ENCODE measurements around the gene ANKRD40.

DNA sequence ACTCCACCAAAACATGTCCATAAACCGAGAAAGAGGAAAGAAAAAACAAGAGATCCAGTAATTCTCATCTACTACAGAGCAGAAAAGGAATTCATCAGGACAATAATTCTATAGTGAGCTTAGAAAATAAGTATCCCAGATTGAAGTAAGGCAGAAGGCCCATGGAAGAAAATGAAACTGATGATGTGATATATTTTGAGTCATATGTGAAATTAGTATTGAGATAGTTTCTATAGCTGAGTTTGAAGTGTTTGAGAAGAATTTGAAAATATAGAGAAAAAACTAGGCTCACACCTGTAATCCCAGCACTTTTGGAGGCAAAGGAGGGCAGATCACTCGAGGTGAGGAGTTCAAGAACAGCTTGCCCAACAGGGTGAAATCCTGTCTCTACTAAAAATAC lies 31.4 kb upstream of the ANKRD40 start:
- TF ChIP-seq, protein P1, sequence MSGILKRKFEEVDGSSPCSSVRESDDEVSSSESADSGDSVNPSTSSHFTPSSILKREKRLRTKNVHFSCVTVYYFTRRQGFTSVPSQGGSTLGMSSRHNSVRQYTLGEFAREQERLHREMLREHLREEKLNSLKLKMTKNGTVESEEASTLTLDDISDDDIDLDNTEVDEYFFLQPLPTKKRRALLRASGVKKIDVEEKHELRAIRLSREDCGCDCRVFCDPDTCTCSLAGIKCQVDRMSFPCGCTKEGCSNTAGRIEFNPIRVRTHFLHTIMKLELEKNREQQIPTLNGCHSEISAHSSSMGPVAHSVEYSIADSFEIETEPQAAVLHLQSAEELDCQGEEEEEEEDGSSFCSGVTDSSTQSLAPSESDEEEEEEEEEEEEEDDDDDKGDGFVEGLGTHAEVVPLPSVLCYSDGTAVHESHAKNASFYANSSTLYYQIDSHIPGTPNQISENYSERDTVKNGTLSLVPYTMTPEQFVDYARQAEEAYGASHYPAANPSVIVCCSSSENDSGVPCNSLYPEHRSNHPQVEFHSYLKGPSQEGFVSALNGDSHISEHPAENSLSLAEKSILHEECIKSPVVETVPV (CRISPR knock-in tag; IDR thresholded peaks at IDR 0.05) = no peak
- TF ChIP-seq TCF4 (CRISPR knock-in tag; IDR thresholded peaks at IDR 0.05; ENCODE audit: borderline replicate concordance) (no peak), ESRRG (CRISPR knock-in tag; IDR thresholded peaks at IDR 0.05) (no peak), BACH2 (CRISPR knock-in tag; IDR thresholded peaks at IDR 0.05; ENCODE audit: borderline replicate concordance) (no peak), ZFP30 (CRISPR knock-in tag; IDR thresholded peaks at IDR 0.05) (no peak), ZNF565 (CRISPR knock-in tag; conservative IDR thresholded peaks at IDR 0.05; ENCODE audit: low read depth) (no peak)
- TF ChIP-seq, protein P2, sequence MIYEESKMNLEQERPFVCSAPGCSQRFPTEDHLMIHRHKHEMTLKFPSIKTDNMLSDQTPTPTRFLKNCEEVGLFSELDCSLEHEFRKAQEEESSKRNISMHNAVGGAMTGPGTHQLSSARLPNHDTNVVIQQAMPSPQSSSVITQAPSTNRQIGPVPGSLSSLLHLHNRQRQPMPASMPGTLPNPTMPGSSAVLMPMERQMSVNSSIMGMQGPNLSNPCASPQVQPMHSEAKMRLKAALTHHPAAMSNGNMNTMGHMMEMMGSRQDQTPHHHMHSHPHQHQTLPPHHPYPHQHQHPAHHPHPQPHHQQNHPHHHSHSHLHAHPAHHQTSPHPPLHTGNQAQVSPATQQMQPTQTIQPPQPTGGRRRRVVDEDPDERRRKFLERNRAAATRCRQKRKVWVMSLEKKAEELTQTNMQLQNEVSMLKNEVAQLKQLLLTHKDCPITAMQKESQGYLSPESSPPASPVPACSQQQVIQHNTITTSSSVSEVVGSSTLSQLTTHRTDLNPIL (CRISPR knock-in tag; IDR thresholded peaks at IDR 0.05; ENCODE audit: low read depth) = no peak
- TF ChIP-seq, protein P3, sequence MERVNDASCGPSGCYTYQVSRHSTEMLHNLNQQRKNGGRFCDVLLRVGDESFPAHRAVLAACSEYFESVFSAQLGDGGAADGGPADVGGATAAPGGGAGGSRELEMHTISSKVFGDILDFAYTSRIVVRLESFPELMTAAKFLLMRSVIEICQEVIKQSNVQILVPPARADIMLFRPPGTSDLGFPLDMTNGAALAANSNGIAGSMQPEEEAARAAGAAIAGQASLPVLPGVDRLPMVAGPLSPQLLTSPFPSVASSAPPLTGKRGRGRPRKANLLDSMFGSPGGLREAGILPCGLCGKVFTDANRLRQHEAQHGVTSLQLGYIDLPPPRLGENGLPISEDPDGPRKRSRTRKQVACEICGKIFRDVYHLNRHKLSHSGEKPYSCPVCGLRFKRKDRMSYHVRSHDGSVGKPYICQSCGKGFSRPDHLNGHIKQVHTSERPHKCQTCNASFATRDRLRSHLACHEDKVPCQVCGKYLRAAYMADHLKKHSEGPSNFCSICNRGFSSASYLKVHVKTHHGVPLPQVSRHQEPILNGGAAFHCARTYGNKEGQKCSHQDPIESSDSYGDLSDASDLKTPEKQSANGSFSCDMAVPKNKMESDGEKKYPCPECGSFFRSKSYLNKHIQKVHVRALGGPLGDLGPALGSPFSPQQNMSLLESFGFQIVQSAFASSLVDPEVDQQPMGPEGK (CRISPR knock-in tag; IDR thresholded peaks at IDR 0.05; ENCODE audit: borderline replicate concordance) = no peak
- TF ChIP-seq, protein P4, sequence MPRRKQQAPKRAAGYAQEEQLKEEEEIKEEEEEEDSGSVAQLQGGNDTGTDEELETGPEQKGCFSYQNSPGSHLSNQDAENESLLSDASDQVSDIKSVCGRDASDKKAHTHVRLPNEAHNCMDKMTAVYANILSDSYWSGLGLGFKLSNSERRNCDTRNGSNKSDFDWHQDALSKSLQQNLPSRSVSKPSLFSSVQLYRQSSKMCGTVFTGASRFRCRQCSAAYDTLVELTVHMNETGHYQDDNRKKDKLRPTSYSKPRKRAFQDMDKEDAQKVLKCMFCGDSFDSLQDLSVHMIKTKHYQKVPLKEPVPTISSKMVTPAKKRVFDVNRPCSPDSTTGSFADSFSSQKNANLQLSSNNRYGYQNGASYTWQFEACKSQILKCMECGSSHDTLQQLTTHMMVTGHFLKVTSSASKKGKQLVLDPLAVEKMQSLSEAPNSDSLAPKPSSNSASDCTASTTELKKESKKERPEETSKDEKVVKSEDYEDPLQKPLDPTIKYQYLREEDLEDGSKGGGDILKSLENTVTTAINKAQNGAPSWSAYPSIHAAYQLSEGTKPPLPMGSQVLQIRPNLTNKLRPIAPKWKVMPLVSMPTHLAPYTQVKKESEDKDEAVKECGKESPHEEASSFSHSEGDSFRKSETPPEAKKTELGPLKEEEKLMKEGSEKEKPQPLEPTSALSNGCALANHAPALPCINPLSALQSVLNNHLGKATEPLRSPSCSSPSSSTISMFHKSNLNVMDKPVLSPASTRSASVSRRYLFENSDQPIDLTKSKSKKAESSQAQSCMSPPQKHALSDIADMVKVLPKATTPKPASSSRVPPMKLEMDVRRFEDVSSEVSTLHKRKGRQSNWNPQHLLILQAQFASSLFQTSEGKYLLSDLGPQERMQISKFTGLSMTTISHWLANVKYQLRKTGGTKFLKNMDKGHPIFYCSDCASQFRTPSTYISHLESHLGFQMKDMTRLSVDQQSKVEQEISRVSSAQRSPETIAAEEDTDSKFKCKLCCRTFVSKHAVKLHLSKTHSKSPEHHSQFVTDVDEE (CRISPR knock-in tag; IDR thresholded peaks at IDR 0.05) = no peak

Measured in SK-N-SH treated with all-trans-retinoic acid at 6 μM for 48 hours (cell line).